HCT116 (cell line): Measurements from ENCODE around the gene TBC1D1. TPM values are rescaled to one million over a fixed set of nuclear protein-coding genes. Genes with fewer than 3 reads are reported as not detected.

Experiments used
- ATAC-seq: fragments of 200-7000 bp; cut with Tn5 transposase; 2 replicates; pipeline ENCODE4 v1.9.1; 2020; ENCODE audit warnings: mild to moderate bottlenecking, moderate library complexity
- BruUV-seq: library from RNA; stranded (reverse); fragments of 400-500 nt; replicated peaks from 2 replicates; lab custom pipeline; 2021; lab: Mats Ljungman, UMichigan
- CTCF ChIA-PET: fragments of 300-600 bp; sonication (Branson Sonifier 250); formaldehyde crosslinking; loops from one replicate; lab custom pipeline; 2021; ENCODE audit warnings: antibody characterized with exemption; lab: Charles Lee
- POLR2A ChIA-PET: fragments of 300-600, 350-600 bp; sonication (Branson Sonifier 250); formaldehyde crosslinking; loops from one replicate; lab custom pipeline; 2021; ENCODE audit warnings: antibody characterized with exemption; lab: Charles Lee
- RAD21 ChIA-PET, 2 experiments: fragments of 300-600 bp; sonication (Branson Sonifier 250); formaldehyde crosslinking; loops; one replicate each; lab custom pipeline; 2023; ENCODE audit warnings: low total read pairs in 2 of 2; ENCODE audit not compliant: uncharacterized antibody in 2 of 2, unreplicated experiment in 2 of 2, low non-redundant PET in 1 of 2; lab: Charles Lee
- DNase-seq: peaks from one replicate; pipeline ENCODE4 v3.0.0-alpha.2; 2010; ENCODE audit warnings: low read depth, low spot score
- H2AFZ ChIP-seq: fragments of 200-600 bp; shearing (Covaris generic), sonication (generic); 2 replicates; pipeline ENCODE4 v1.6.1; 2017; ENCODE audit warnings: low read depth, mixed run types, mixed read lengths, antibody characterized with exemption, low read length; ENCODE audit not compliant: poor library complexity, severe bottlenecking
- H3K27ac ChIP-seq: 2 replicates; pipeline ENCODE4 v1.5.1; 2012; ENCODE audit warnings: low read depth, low read length
- H3K27me3 ChIP-seq: fragments of 200-600 bp; sonication (generic); 2 replicates; pipeline ENCODE4 v1.6.1; 2016; ENCODE audit warnings: mixed run types, low read length, mixed read lengths; ENCODE audit not compliant: insufficient read depth
- H3K36me3 ChIP-seq, 2 experiments: fragments of 200-500 bp in 1 of 2; fragments of 200-600 bp in 1 of 2; sonication (Bioruptor generic) in 1 of 2; sonication (generic) in 1 of 2; 2 replicates each; pipeline versions ENCODE4 v1.5.1 to v1.6.1; 2014 to 2016; ENCODE audit warnings: low read length in 2 of 2, inconsistent platforms in 1 of 2, mixed read lengths in 1 of 2, mixed run types in 1 of 2; ENCODE audit not compliant: insufficient read depth in 2 of 2, control insufficient read depth in 1 of 2
- H3K4me1 ChIP-seq, 2 experiments: fragments of 200-600 bp in 1 of 2; sonication (generic) in 1 of 2; 2 replicates each; pipeline versions ENCODE4 v1.5.1 to v1.6.1; 2012 to 2017; ENCODE audit warnings: low read length in 2 of 2, inconsistent platforms in 1 of 2, mild to moderate bottlenecking in 1 of 2, mixed read lengths in 1 of 2, mixed run types in 1 of 2, moderate library complexity in 1 of 2; ENCODE audit not compliant: insufficient read depth in 2 of 2, control insufficient read depth in 1 of 2
- H3K4me2 ChIP-seq: fragments of 200-600 bp; sonication (generic); 2 replicates; pipeline ENCODE4 v1.6.1; 2017; ENCODE audit warnings: mixed run types, low read length, mixed read lengths
- H3K4me3 ChIP-seq, 2 experiments: fragments of 200-600 bp in 1 of 2; sonication (generic) in 1 of 2; replicated peaks in 1 of 2; 2 replicates each; pipeline ENCODE4 v1.5.1; 2011 to 2016; ENCODE audit warnings: low read length in 2 of 2, control low read depth in 1 of 2, low read depth in 1 of 2, mild to moderate bottlenecking in 1 of 2, mixed read lengths in 1 of 2, mixed run types in 1 of 2
- H3K79me2 ChIP-seq: fragments of 200-600 bp; sonication (generic); 2 replicates; pipeline ENCODE4 v1.6.1; 2017; ENCODE audit warnings: mild to moderate bottlenecking, mixed run types, low read length, moderate library complexity, mixed read lengths; ENCODE audit not compliant: insufficient read depth
- H3K9ac ChIP-seq: fragments of 200-600 bp; sonication (generic); 2 replicates; pipeline ENCODE4 v1.6.1; 2016; ENCODE audit warnings: low read length, mixed read lengths
- H3K9me2 ChIP-seq: fragments of 200-600 bp; sonication (generic), shearing (Covaris generic); 2 replicates; pipeline ENCODE4 v1.6.1; 2017; ENCODE audit warnings: mixed run types, mild to moderate bottlenecking, moderate library complexity; ENCODE audit not compliant: insufficient read depth
- H3K9me3 ChIP-seq, 2 experiments: fragments of 200-500 bp in 1 of 2; fragments of 200-600 bp in 1 of 2; sonication (Bioruptor generic) in 1 of 2; sonication (generic) in 1 of 2; 2 replicates each; pipeline ENCODE4 v1.6.1; 2014 to 2017; ENCODE audit warnings: low read length in 2 of 2, mixed read lengths in 2 of 2, inconsistent platforms in 1 of 2, low read depth in 1 of 2, mild to moderate bottlenecking in 1 of 2, mixed run types in 1 of 2, moderate library complexity in 1 of 2; ENCODE audit not compliant: control insufficient read depth in 1 of 2, insufficient read depth in 1 of 2
- H4K20me1 ChIP-seq: fragments of 200-600 bp; sonication (generic), shearing (Covaris generic); 2 replicates; pipeline ENCODE4 v1.6.1; 2017; ENCODE audit warnings: mixed run types, mild to moderate bottlenecking, moderate library complexity; ENCODE audit not compliant: insufficient read depth
- CTCF ChIP-seq, 3 experiments: fragments of 200-600 bp in 1 of 3; sonication (generic) in 1 of 3; IDR thresholded peaks in 2 of 3; conservative IDR thresholded peaks in 1 of 3; 2 replicates each; pipeline ENCODE4 v1.5.1; 2012 to 2017; ENCODE audit warnings: low read depth in 2 of 3, low read length in 2 of 3, antibody characterized with exemption in 1 of 3, borderline replicate concordance in 1 of 3, control low read depth in 1 of 3, mild to moderate bottlenecking in 1 of 3, mixed read lengths in 1 of 3, mixed run types in 1 of 3, moderate library complexity in 1 of 3; ENCODE audit not compliant: insufficient read depth in 1 of 3
- ELF1 ChIP-seq: IDR thresholded peaks from 2 replicates; pipeline ENCODE4 v1.6.1; 2012; ENCODE audit warnings: low read depth, borderline replicate concordance
- FOSL1 ChIP-seq: IDR thresholded peaks from 2 replicates; pipeline ENCODE4 v1.6.1; 2012; ENCODE audit warnings: low read depth
- JUND ChIP-seq: IDR thresholded peaks from 2 replicates; pipeline ENCODE4 v1.6.1; 2012
- YY1 ChIP-seq: IDR thresholded peaks from 2 replicates; pipeline ENCODE4 v1.6.1; 2011; ENCODE audit warnings: low read length, low read depth, moderate library complexity, mild to moderate bottlenecking; ENCODE audit not compliant: insufficient replicate concordance; ENCODE audit errors: extremely low read depth
- ZBTB33 ChIP-seq: IDR thresholded peaks from 2 replicates; pipeline ENCODE4 v1.6.1; 2011; ENCODE audit warnings: mild to moderate bottlenecking, low read length, moderate library complexity; ENCODE audit not compliant: insufficient replicate concordance; ENCODE audit errors: extremely low read depth
- ZFX ChIP-seq: fragments of 450-650 bp; IDR thresholded peaks from 2 replicates; pipeline ENCODE4 v1.6.1; 2017
- intact Hi-C: fragments of 100-400 bp; cut with micrococcal nuclease; formaldehyde crosslinking; loops from 2 replicates; pipeline ENCODE4 v1.10.0; 2022
- total RNA-seq: library from RNA; stranded (reverse); gene quantifications from one replicate; pipeline ENCODE4 v1.2.1, GENCODE V29; 2021; ENCODE audit not compliant: unreplicated experiment
- TF ChIP-seq, protein P1 (sequence below): IDR thresholded peaks from 2 replicates; pipeline ENCODE4 v1.6.1; 2012

TBC1D1 gene
- total RNA-seq, 1 experiment from 2014 or later = 82.7 TPM

DNA sequence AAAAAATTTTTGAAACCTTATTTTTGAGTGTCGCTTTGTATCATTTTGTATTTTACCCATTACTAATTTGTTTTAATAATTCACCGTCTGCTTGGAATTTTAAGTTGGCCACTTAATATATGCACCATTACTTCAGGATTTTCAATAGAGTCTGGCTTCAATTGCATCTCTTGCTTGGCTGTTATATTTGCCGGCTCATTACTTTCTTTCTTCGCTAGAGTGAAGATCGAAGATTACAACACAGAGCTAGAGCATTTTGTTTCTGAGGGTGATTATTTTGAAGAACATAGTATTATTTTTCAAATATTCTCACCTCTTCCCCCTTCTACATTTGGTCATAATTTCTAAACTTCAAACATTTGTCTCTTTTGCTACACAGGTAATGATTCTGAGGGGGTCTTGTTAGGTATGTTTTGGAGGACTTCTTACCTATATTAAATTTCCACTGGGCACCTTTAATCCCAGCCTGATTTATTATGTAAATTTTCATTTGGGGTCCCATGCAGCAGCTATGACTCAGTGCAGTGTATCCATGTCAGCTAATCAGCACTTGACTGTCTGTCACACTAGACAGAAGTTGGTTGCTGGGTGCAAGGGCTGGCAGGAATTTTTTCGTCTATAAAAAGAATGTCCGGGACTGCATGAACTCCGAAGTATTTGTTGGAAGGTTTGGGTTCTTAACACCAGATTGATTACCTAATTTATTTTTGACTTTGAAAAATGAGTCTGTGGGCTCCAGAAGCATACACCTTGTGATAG, 18.6 kb downstream of the TBC1D1 start:
- DNase-seq (no peak), ATAC-seq (no peak)
- H3K27me3 ChIP-seq = no peaks in the 10 kb centered on the region
- no peaks in the 10 kb centered on the region for H3K9me2 ChIP-seq
- ChIA-PET CTCF (no interaction called here), POLR2A (no interaction called here), RAD21 (no interaction called here)
- H3K9me3 ChIP-seq = no peaks in the 10 kb centered on the region
- peaks cover 0 to 6% of the 10 kb centered on the region in 2 experiments; a peak in 2 of 4 replicates for H3K4me1 ChIP-seq
- H4K20me1 ChIP-seq = no peaks in the 10 kb centered on the region
- H3K4me2 ChIP-seq = no peak overlapping the region
- no peak overlapping the region for H3K27ac ChIP-seq
- BruUV-seq = no TSS peak
- no peak overlapping the region for H3K4me3 ChIP-seq
- H3K36me3 ChIP-seq = no peaks in the 10 kb centered on the region
- no peak for TF ChIP-seq FOSL1
- TF ChIP-seq CTCF (IDR thresholded peaks at IDR 0.05 in 2 of 3, conservative IDR thresholded peaks at IDR 0.05 in 1 of 3; ENCODE audit: borderline replicate concordance in 1 of 3, insufficient read depth in 1 of 3, low read depth in 2 of 3, low read length in 2 of 3) = no peak
- no peak for TF ChIP-seq JUND
- TF ChIP-seq, protein P1, sequence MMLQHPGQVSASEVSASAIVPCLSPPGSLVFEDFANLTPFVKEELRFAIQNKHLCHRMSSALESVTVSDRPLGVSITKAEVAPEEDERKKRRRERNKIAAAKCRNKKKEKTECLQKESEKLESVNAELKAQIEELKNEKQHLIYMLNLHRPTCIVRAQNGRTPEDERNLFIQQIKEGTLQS = no peak
- TF ChIP-seq ZBTB33 = no peak
- TF ChIP-seq ZFX = no peak
- no peak for TF ChIP-seq YY1
- TF ChIP-seq ELF1 = no peak
- no peaks in the 10 kb centered on the region for H3K79me2 ChIP-seq
- intact Hi-C loops = no loop called here
- no peak overlapping the region for H2AFZ ChIP-seq
- no peak overlapping the region for H3K9ac ChIP-seq
